Trophoblast cell (in vitro differentiated cells and primary cell): ENCODE measurements around the gene PRPF19.

Source experiments
- DNase-seq, 2 donors: peaks; one replicate each; pipeline ENCODE4 v3.0.0-alpha.2; 2016
- H2AFZ ChIP-seq: 2 replicates; pipeline ENCODE4 v1.6.1; 2013; ENCODE audit warnings: low read length, moderate library complexity, mild to moderate bottlenecking; ENCODE audit not compliant: insufficient read depth, poor library complexity
- H2AK5ac ChIP-seq: 2 replicates; pipeline ENCODE4 v1.6.1; 2013; ENCODE audit warnings: mild to moderate bottlenecking, low read length
- H2BK120ac ChIP-seq: 2 replicates; pipeline ENCODE4 v1.6.1; 2013; ENCODE audit warnings: low read length, mild to moderate bottlenecking, moderate library complexity; ENCODE audit not compliant: insufficient read depth, poor library complexity
- H2BK12ac ChIP-seq: 2 replicates; pipeline ENCODE4 v1.6.1; 2013; ENCODE audit warnings: mild to moderate bottlenecking, low read length, moderate library complexity
- H2BK5ac ChIP-seq: 2 replicates; pipeline ENCODE4 v1.6.1; 2013; ENCODE audit warnings: low read length, low read depth, moderate library complexity, mild to moderate bottlenecking; ENCODE audit not compliant: poor library complexity
- H3K14ac ChIP-seq: 2 replicates; pipeline ENCODE4 v1.6.1; 2013; ENCODE audit warnings: mild to moderate bottlenecking, low read length
- H3K18ac ChIP-seq: 2 replicates; pipeline ENCODE4 v1.6.1; 2013; ENCODE audit warnings: mild to moderate bottlenecking, low read length
- H3K23ac ChIP-seq: 2 replicates; pipeline ENCODE4 v1.6.1; 2013; ENCODE audit warnings: low read length
- H3K27ac ChIP-seq: 2 replicates; pipeline ENCODE4 v1.5.1; 2013; ENCODE audit warnings: low read depth, mild to moderate bottlenecking, inconsistent platforms, low read length, moderate library complexity
- H3K27me3 ChIP-seq: 2 replicates; pipeline ENCODE4 v1.6.1; 2013; ENCODE audit warnings: inconsistent platforms, mild to moderate bottlenecking, low read length, moderate library complexity; ENCODE audit not compliant: insufficient read depth
- H3K36me3 ChIP-seq, 2 experiments: 1 replicate in 1 of 2; 2 replicates in 1 of 2; pipeline ENCODE4 v1.6.1; 2013; ENCODE audit warnings: low read length in 2 of 2, mild to moderate bottlenecking in 2 of 2, moderate library complexity in 1 of 2; ENCODE audit not compliant: insufficient read depth in 2 of 2, control insufficient read depth in 1 of 2
- H3K4ac ChIP-seq: 2 replicates; pipeline ENCODE4 v1.6.1; 2013; ENCODE audit warnings: low read depth, mild to moderate bottlenecking, low read length, moderate library complexity
- H3K4me1 ChIP-seq, 2 experiments: 1 replicate in 1 of 2; 2 replicates in 1 of 2; pipeline ENCODE4 v1.6.1; 2013; ENCODE audit warnings: low read length in 2 of 2, mild to moderate bottlenecking in 2 of 2, moderate library complexity in 1 of 2; ENCODE audit not compliant: insufficient read depth in 2 of 2, control insufficient read depth in 1 of 2
- H3K4me2 ChIP-seq: 2 replicates; pipeline ENCODE4 v1.6.1; 2013; ENCODE audit warnings: inconsistent platforms, mild to moderate bottlenecking, low read length, moderate library complexity
- H3K4me3 ChIP-seq: 2 replicates; pipeline ENCODE4 v1.5.1; 2013; ENCODE audit warnings: mild to moderate bottlenecking, low read depth, low read length, inconsistent platforms
- H3K79me1 ChIP-seq: one replicate; pipeline ENCODE4 v1.6.1; 2013; ENCODE audit warnings: low read length
- H3K79me2 ChIP-seq: 2 replicates; pipeline ENCODE4 v1.6.1; 2013; ENCODE audit warnings: low read length, mild to moderate bottlenecking; ENCODE audit not compliant: control insufficient read depth, insufficient read depth, poor library complexity
- H3K9ac ChIP-seq: 2 replicates; pipeline ENCODE4 v1.6.1; 2013; ENCODE audit warnings: mild to moderate bottlenecking, low read length
- H3K9me3 ChIP-seq: 2 replicates; pipeline ENCODE4 v1.6.1; 2013; ENCODE audit warnings: low read depth, mild to moderate bottlenecking, control low read depth, inconsistent platforms, low read length; ENCODE audit not compliant: insufficient read depth
- H4K12ac ChIP-seq: 2 replicates; pipeline ENCODE4 v1.6.1; 2013; ENCODE audit warnings: low read depth, mild to moderate bottlenecking, low read length, moderate library complexity
- H4K8ac ChIP-seq: 2 replicates; pipeline ENCODE4 v1.6.1; 2013; ENCODE audit warnings: low read depth, mild to moderate bottlenecking, low read length, moderate library complexity
- H4K91ac ChIP-seq: one replicate; pipeline ENCODE4 v1.6.1; 2013; ENCODE audit warnings: low read depth, mild to moderate bottlenecking, low read length, moderate library complexity
- WGBS: extraction: QIAGEN DNeasy Blood & Tissue Kit; methylation state at CpG from one replicate; pipeline ENCODE4 v1.1.7; 2013; ENCODE audit warnings: missing lambda C conversion rate; ENCODE audit not compliant: insufficient read length, insufficient coverage; ENCODE audit errors: extremely low coverage; 5-methylcytosine and 5-hydroxymethylcytosine counted together

PRPF19 gene

DNA sequence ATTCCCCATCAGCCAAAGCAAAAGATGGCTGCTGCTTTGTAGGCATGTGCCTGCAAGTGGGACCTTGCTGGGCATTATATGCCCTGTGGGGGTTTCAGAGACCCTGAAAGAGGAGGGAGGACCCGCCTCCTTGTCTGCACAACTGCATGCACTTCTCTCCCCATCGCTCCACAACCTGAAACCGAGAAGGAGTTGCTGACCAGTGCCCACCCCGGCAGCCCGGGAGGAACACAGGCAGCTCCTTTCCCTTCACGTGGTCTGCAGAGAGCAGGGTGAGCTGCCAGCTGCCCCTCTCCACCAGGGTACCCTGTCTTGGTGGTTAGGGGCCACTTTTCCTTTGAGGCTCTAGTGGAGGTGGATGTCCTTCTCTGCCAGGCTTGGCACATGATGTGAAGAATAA, 16.5 kb upstream of the PRPF19 start:
- no CpG with 5 or more reads among the region's 6 CpGs for WGBS
- Histone ChIP-seq H3K23ac (no peak overlapping the region), H3K27ac (no peak overlapping the region), H4K8ac (no peak overlapping the region), H3K4me3 (no peak overlapping the region), H2BK12ac (no peak overlapping the region), H3K9ac (no peak overlapping the region), H3K36me3 (peaks cover 43 to 52% of the 10 kb centered on the region in 2 experiments), H3K4me1 (peaks cover 14 to 23% of the 10 kb centered on the region in 2 experiments), H3K4me2 (no peak overlapping the region), H2BK5ac (no peak overlapping the region), H3K79me2 (peaks cover 10% of the 10 kb centered on the region), H2AFZ (no peak overlapping the region), H3K79me1 (peaks cover 10% of the 10 kb centered on the region), H2AK5ac (no peak overlapping the region), H3K4ac (no peak overlapping the region), H3K18ac (no peak overlapping the region), H4K12ac (no peak overlapping the region), H3K9me3 (no peaks in the 10 kb centered on the region), H2BK120ac (no peak overlapping the region), H3K14ac (no peak overlapping the region), H3K27me3 (no peaks in the 10 kb centered on the region), H4K91ac (no peak overlapping the region)
- no peak for DNase-seq

DNA sequence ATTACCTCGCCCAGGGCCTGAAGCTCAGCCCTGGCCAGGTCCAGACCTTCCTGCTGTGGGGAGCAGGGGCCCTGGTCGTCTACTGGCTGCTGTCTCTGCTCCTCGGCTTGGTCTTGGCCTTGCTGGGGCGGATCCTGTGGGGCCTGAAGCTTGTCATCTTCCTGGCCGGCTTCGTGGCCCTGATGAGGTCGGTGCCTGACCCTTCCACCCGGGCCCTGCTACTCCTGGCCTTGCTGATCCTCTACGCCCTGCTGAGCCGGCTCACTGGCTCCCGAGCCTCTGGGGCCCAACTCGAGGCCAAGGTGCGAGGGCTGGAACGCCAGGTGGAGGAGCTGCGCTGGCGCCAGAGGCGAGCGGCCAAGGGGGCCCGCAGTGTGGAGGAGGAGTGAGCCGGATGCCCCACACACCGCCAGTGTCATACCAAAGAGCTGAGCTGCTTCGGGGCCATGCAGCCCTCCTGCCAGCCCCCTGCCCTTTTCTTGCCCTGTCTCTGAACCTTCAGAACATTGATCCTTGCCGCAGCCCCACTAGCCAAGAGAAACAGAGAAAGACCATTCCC, 15.5 kb upstream of the PRPF19 start:
- H4K8ac ChIP-seq = no peak overlapping the region
- H2BK120ac ChIP-seq = no peak overlapping the region

GRCh38 chr11:60921259-60921658, 14.9 kb upstream of the PRPF19 start:
- Histone ChIP-seq H3K23ac (no peak overlapping the region), H3K27me3 (no peaks in the 10 kb centered on the region), H2BK12ac (no peak overlapping the region), H2AFZ (no peak overlapping the region), H2BK120ac (no peak overlapping the region), H3K79me1 (peaks cover 10% of the 10 kb centered on the region), H3K9ac (no peak overlapping the region), H3K4ac (no peak overlapping the region), H3K18ac (no peak overlapping the region), H2AK5ac (no peak overlapping the region), H3K27ac (no peak overlapping the region), H3K4me1 (peaks cover 14 to 23% of the 10 kb centered on the region in 2 experiments), H3K36me3 (peaks cover 29 to 37% of the 10 kb centered on the region in 2 experiments), H3K4me2 (no peak overlapping the region), H4K12ac (no peak overlapping the region), H3K4me3 (no peak overlapping the region), H2BK5ac (no peak overlapping the region), H4K91ac (no peak overlapping the region), H4K8ac (no peak overlapping the region), H3K79me2 (peaks cover 10% of the 10 kb centered on the region), H3K9me3 (no peaks in the 10 kb centered on the region), H3K14ac (no peak overlapping the region)
- DNase-seq = no peak
- no CpG with 5 or more reads among the region's 11 CpGs for WGBS

More for the DNA sequence above, 15.5 kb upstream of the PRPF19 start:
- Histone ChIP-seq H3K9me3 (no peaks in the 10 kb centered on the region), H3K4me2 (no peak overlapping the region), H3K18ac (no peak overlapping the region), H3K27ac (no peak overlapping the region), H3K14ac (no peak overlapping the region), H2AK5ac (no peak overlapping the region), H3K79me2 (peaks cover 10% of the 10 kb centered on the region), H4K12ac (no peak overlapping the region), H4K91ac (no peak overlapping the region), H3K23ac (no peak overlapping the region), H2BK12ac (no peak overlapping the region), H3K27me3 (no peaks in the 10 kb centered on the region), H2AFZ (no peak overlapping the region), H3K79me1 (peaks cover 10% of the 10 kb centered on the region), H3K4me1 (peaks cover 14 to 23% of the 10 kb centered on the region in 2 experiments), H3K4me3 (no peak overlapping the region), H3K36me3 (peaks cover 33 to 42% of the 10 kb centered on the region in 2 experiments), H3K4ac (no peak overlapping the region), H3K9ac (no peak overlapping the region), H2BK5ac (no peak overlapping the region)
- WGBS = no CpG with 5 or more reads among the region's 23 CpGs
- DNase-seq = no peak

GRCh38 chr11:60919956-60920355, 13.6 kb upstream of the PRPF19 start:
- Histone ChIP-seq H3K36me3 (peaks cover 29 to 37% of the 10 kb centered on the region in 2 experiments), H3K9ac (no peak overlapping the region), H3K79me1 (peaks cover 11% of the 10 kb centered on the region), H4K8ac (no peak overlapping the region), H3K27me3 (no peaks in the 10 kb centered on the region), H3K27ac (no peak overlapping the region), H2BK5ac (no peak overlapping the region), H4K12ac (no peak overlapping the region), H3K4me3 (no peak overlapping the region), H2AK5ac (no peak overlapping the region), H2BK120ac (no peak overlapping the region), H2AFZ (no peak overlapping the region), H3K9me3 (no peaks in the 10 kb centered on the region), H3K79me2 (peaks cover 5% of the 10 kb centered on the region), H3K4ac (no peak overlapping the region), H3K23ac (no peak overlapping the region), H3K4me2 (no peak overlapping the region), H4K91ac (no peak overlapping the region), H3K18ac (no peak overlapping the region), H2BK12ac (no peak overlapping the region), H3K4me1 (peaks cover 13 to 23% of the 10 kb centered on the region in 2 experiments), H3K14ac (no peak overlapping the region)
- DNase-seq = no peak
- WGBS = no CpG with 5 or more reads among the region's 2 CpGs
